Vagina (tissue), 2 donors: Measurements from ENCODE around the gene ADAT3. TPM values are rescaled to one million over a fixed set of nuclear protein-coding genes. Genes with fewer than 3 reads are reported as not detected.

ENCODE experiments used
- DNase-seq, 2 donors: peaks; one replicate each; pipeline ENCODE4 v3.0.0-alpha.2; 2017; ENCODE audit errors: extremely low spot score in 2 of 2
- H3K27ac ChIP-seq: fragments of 200-600 bp; sonication (generic); one replicate; pipeline ENCODE4 v1.5.1; 2019
- H3K27me3 ChIP-seq: fragments of 200-600 bp; sonication (generic); one replicate; pipeline ENCODE4 v1.5.1; 2019
- H3K36me3 ChIP-seq, 2 donors: fragments of 200-600 bp; sonication (generic); one replicate each; pipeline ENCODE4 v1.5.1; 2017 to 2019
- H3K4me1 ChIP-seq: fragments of 200-600 bp; sonication (generic); one replicate; pipeline ENCODE4 v1.5.1; 2019
- H3K4me3 ChIP-seq, 2 donors: fragments of 200-600 bp; sonication (generic); 1 replicate in 1 of 2; 2 replicates in 1 of 2; pipeline ENCODE4 v1.5.1; 2016 to 2019
- H3K9me3 ChIP-seq: fragments of 200-600 bp; sonication (generic); one replicate; pipeline ENCODE4 v1.5.1; 2019
- POLR2A ChIP-seq, 2 donors: fragments of 450-650 bp; IDR thresholded peaks; one replicate each; pipeline ENCODE4 v1.6.1; 2017; ENCODE audit warnings: antibody characterized with exemption in 2 of 2, mild to moderate bottlenecking in 2 of 2, moderate library complexity in 2 of 2
- POLR2AphosphoS5 ChIP-seq, 2 donors: sonication (generic); formaldehyde crosslinking; IDR thresholded peaks; one replicate each; pipeline ENCODE4 v1.9.0; 2017; ENCODE audit warnings: antibody characterized with exemption in 2 of 2, mild to moderate bottlenecking in 2 of 2, low read depth in 1 of 2; ENCODE audit not compliant: insufficient read depth in 1 of 2
- intact Hi-C: fragments of 100-400 bp; cut with DNase I; formaldehyde crosslinking; loops from one replicate; pipeline ENCODE4 v1.15.1; 2023
- total RNA-seq: library from RNA; depleted of rRNA; stranded (reverse); fragments of >200 nt; gene quantifications from one replicate; pipeline ENCODE4 v1.2.3, GENCODE V29; 2016
- TF ChIP-seq, protein P1 (sequence below), 3 experiments: fragments of 450-650 bp in 2 of 3; fragments of 200-600 bp in 1 of 3; sonication (generic) in 1 of 3; IDR thresholded peaks; one replicate each; pipeline ENCODE4 v1.5.1; 2017 to 2019; ENCODE audit warnings: antibody characterized with exemption in 3 of 3, mild to moderate bottlenecking in 2 of 3, moderate library complexity in 2 of 3

The ADAT3 gene
- total RNA-seq, 1 donor from 2014 or later: 5.2 TPM

DNA sequence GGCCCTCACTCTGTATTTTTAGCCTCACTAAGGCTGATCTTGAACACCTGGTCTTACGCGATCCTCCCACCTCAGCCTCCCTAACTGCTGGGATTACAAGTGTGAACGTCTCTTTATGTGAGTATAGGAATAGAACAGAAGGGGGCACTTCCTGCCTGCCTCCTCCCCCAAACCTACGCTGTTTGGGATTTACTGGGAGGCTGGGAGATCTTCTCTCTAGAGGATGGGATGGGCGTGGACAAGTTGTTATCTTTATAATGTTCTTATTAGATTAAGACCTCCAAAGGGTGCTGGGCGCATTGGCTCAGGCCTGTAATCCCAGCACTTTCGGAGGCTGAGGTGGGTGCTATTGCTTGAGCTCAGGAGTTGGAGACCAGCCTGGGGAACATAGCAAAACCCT lies 32.9 kb downstream of the ADAT3 start:
- Histone ChIP-seq H3K27me3 (no peaks in the 10 kb centered on the region), H3K27ac (no peak overlapping the region), H3K4me1 (peaks cover 27% of the 10 kb centered on the region), H3K9me3 (no peaks in the 10 kb centered on the region), H3K4me3 (no peak overlapping the region), H3K36me3 (no peaks in the 10 kb centered on the region)
- TF ChIP-seq POLR2AphosphoS5 (IDR thresholded peaks at IDR 0.05; ENCODE audit: insufficient read depth in 1 of 2, low read depth in 1 of 2) (no peak), POLR2A (IDR thresholded peaks at IDR 0.05) (no peak)
- TF ChIP-seq, protein P1, sequence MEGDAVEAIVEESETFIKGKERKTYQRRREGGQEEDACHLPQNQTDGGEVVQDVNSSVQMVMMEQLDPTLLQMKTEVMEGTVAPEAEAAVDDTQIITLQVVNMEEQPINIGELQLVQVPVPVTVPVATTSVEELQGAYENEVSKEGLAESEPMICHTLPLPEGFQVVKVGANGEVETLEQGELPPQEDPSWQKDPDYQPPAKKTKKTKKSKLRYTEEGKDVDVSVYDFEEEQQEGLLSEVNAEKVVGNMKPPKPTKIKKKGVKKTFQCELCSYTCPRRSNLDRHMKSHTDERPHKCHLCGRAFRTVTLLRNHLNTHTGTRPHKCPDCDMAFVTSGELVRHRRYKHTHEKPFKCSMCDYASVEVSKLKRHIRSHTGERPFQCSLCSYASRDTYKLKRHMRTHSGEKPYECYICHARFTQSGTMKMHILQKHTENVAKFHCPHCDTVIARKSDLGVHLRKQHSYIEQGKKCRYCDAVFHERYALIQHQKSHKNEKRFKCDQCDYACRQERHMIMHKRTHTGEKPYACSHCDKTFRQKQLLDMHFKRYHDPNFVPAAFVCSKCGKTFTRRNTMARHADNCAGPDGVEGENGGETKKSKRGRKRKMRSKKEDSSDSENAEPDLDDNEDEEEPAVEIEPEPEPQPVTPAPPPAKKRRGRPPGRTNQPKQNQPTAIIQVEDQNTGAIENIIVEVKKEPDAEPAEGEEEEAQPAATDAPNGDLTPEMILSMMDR (IDR thresholded peaks at IDR 0.05): no peak
- intact Hi-C loops: no loop called here
- DNase-seq: no peak

GRCh38 chr19:1941146-1942077 lies 36.2 kb downstream of the ADAT3 start, which contains the start of gene CSNK1G2:
Gene CSNK1G2 (plus strand): TSS chr19:1941172. CDS start chr19:1969773, 28,601 bp downstream.
- peak within 1 kb of the TSS; percentile 91 for H3K27ac ChIP-seq

GRCh38 chr19:1942078-1942933 lies 37.1 kb downstream of the ADAT3 start:
- peaks cover 58% of the 10 kb centered on the region for H3K4me1 ChIP-seq

More at GRCh38 chr19:1941146-1942077, 36.2 kb downstream of the ADAT3 start, which contains the start of gene CSNK1G2:
- DNase-seq: no peak
- Histone ChIP-seq H3K4me1 (peaks cover 56% of the 10 kb centered on the region), H3K9me3 (no peaks in the 10 kb centered on the region), H3K36me3 (no peaks in the 10 kb centered on the region), H3K4me3 (peak within 1 kb of the TSS; percentile 55 to 79), H3K27me3 (no peaks in the 10 kb centered on the region)
- intact Hi-C loops: no loop called here
- TF ChIP-seq POLR2A (IDR thresholded peaks at IDR 0.05) (peak in 1 of 2 donors; percentile 44), POLR2AphosphoS5 (IDR thresholded peaks at IDR 0.05; ENCODE audit: insufficient read depth in 1 of 2, low read depth in 1 of 2) (no peak)
- TF ChIP-seq, protein P1 (IDR thresholded peaks at IDR 0.05): no peak

GRCh38 chr19:1942934-1943555 lies 37.8 kb downstream of the ADAT3 start:
- Histone ChIP-seq H3K4me3 (peak overlapping the region; percentile 55 to 79), H3K4me1 (peaks cover 63% of the 10 kb centered on the region), H3K36me3 (no peaks in the 10 kb centered on the region), H3K27me3 (no peaks in the 10 kb centered on the region), H3K9me3 (no peaks in the 10 kb centered on the region), H3K27ac (peak overlapping the region; percentile 91)
- intact Hi-C loops: no loop called here
- no peak for DNase-seq
- TF ChIP-seq POLR2AphosphoS5 (IDR thresholded peaks at IDR 0.05; ENCODE audit: insufficient read depth in 1 of 2, low read depth in 1 of 2): no peak
- TF ChIP-seq POLR2A (IDR thresholded peaks at IDR 0.05): no peak
- TF ChIP-seq, protein P1 (IDR thresholded peaks at IDR 0.05): no peak

More at GRCh38 chr19:1942078-1942933, 37.1 kb downstream of the ADAT3 start:
- H3K36me3 ChIP-seq: no peaks in the 10 kb centered on the region
- no peaks in the 10 kb centered on the region for H3K9me3 ChIP-seq
- peak overlapping the region; percentile 91 for H3K27ac ChIP-seq
- DNase-seq: peak in 1 of 2 donors; percentile 90
- TF ChIP-seq POLR2AphosphoS5 (IDR thresholded peaks at IDR 0.05; ENCODE audit: insufficient read depth in 1 of 2, low read depth in 1 of 2) (peak; percentile 32 to 69), POLR2A (IDR thresholded peaks at IDR 0.05) (peak in 1 of 2 donors; percentile 21)
- TF ChIP-seq, protein P1 (IDR thresholded peaks at IDR 0.05): no peak
- intact Hi-C loops: no loop called here
- no peaks in the 10 kb centered on the region for H3K27me3 ChIP-seq
- H3K4me3 ChIP-seq: peak overlapping the region; percentile 55 to 79
